Cardiac fibroblast (primary cell): ENCODE measurements around the gene PARD6G.

Experiments
- DNase-seq, 2 donors: peaks; one replicate each; pipeline versions ENCODE4 v3.0.0 to v3.0.0-alpha.2; 2010; ENCODE audit warnings: low read depth in 2 of 2
- H3K4me3 ChIP-seq, 2 donors: replicated peaks in 1 of 2; 1 replicate in 1 of 2; 2 replicates in 1 of 2; pipeline ENCODE4 v1.5.1; 2011; ENCODE audit warnings: low read depth in 2 of 2, low read length in 2 of 2, mild to moderate bottlenecking in 2 of 2, moderate library complexity in 1 of 2
- TF ChIP-seq, protein P1 (sequence below): IDR thresholded peaks from one replicate; pipeline ENCODE4 v1.5.1; 2011; ENCODE audit warnings: low read depth, mild to moderate bottlenecking, low read length, inconsistent platforms

PARD6G gene

DNA sequence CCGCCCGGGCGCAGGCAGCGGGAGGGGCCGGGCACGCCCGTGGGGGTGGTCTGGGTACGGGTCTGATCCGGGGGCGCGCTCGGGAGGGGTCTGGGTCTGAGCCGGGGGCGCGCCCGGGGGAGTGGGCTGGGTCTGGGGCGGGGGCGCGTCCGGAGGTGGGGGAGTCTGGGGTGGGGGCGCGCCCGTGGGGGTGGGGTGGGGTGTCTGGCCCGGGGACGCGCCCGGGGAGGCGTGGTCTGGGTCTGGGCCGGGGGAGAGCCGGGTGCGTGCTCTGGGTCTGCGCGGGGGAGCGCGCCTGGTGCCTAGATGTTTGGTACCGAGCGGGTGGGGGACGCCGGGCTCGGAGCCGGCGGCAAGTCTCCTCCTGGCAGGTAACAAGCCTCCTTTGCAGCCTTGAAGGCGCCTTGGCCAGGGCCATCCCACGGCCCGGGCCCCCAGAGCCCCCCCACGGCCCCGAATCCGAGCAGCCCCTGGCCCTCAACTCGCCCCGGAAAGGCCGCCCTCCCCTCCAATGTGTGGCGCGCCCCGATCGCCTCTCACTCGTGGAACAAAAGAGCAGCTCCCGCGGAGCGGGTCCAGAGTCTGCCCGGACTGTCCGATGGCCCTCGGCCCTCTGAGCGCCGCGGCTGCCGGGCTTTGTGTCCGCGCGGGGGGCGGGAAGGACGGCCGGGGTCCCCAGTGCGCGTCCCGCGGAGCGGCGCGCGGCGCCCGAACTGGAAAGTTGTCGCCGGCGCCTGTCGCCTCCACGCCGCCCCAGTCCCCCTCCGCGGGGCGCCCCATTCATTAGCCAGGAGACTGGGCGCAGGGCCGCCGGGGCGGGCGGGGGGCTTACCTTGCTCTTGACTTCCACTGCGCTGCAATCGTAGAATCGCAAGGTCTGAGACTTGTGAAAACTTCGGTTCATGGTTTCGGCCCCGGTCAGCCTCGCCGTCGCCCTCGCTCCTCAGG, 595 bp downstream of the PARD6G start:
- peak in 1 of 2 donors; percentile 21 for DNase-seq
- TF ChIP-seq, protein P1, sequence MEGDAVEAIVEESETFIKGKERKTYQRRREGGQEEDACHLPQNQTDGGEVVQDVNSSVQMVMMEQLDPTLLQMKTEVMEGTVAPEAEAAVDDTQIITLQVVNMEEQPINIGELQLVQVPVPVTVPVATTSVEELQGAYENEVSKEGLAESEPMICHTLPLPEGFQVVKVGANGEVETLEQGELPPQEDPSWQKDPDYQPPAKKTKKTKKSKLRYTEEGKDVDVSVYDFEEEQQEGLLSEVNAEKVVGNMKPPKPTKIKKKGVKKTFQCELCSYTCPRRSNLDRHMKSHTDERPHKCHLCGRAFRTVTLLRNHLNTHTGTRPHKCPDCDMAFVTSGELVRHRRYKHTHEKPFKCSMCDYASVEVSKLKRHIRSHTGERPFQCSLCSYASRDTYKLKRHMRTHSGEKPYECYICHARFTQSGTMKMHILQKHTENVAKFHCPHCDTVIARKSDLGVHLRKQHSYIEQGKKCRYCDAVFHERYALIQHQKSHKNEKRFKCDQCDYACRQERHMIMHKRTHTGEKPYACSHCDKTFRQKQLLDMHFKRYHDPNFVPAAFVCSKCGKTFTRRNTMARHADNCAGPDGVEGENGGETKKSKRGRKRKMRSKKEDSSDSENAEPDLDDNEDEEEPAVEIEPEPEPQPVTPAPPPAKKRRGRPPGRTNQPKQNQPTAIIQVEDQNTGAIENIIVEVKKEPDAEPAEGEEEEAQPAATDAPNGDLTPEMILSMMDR, result no peak
- peak overlapping the region; percentile 62 to 68 for H3K4me3 ChIP-seq

DNA sequence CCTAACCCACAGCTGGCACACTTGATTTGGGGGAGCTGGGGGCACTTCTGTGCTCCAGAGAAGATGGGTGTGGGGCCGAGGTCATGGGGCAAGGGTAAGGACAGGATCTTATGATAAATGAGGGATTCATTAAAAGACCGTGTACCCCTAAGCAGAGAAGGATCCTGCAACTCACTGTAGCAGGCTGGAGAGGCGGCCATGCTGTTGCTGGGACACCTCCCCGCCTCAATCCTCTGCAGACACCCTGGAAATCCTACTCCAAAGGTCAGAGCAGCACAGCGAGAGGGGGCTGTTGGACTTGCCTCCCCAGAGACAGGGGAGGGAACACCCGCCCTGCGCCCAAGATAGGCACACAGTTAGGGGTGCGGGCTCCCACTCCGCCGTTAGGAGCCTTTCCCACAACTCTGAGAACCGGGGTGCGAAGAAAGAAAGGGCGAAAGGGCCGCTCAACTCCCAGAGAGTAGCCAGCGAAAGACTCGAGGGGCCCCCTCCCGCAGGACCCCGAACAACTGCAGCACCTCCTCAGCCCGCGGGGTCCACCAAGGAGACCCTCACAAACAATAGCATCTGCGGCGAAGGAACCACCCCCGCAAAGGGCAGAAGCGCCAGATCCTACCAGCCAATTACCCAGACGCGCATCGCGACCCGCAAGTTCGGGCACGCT, 1.4 kb downstream of the PARD6G start:
- TF ChIP-seq, protein P1, result no peak
- no peak for DNase-seq
- peak overlapping the region; percentile 17 to 62 for H3K4me3 ChIP-seq

DNA sequence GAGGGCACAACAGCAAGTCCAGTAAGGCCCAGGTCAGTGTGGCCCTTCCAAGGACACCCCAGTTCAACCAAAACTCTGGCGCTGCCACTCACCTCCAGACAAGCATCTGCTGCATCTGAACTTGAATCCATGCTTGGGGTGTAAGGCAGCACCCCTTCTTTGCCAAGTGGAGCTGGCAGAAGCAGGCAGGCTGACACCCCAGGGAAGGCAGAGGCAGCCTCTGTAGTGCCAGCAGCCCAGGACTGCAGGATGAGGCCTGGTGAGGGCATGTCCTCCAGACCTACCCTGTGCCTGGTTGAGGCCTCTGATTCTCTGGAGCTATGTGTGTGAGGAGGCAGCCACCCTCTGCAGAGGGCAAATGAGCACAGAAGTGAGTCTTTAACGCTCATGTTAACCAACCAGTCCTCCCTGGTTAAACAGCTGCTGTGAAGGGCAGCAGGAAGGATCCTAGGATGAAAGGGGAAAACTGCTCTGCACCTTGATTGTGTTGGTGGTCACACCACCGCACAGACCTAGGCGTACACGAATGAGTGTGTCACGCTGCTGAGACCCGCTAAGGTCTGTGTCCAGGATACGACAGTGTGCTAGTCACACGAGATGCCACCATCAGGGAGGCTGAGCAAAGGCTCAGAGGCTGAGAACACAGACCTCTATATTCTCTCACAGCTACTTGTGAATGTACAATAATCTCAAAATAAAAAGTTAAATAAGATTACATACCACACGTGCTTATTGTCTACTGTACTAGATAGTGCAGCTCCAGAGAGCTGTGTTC, 2.2 kb downstream of the PARD6G start:
- no peak overlapping the region for H3K4me3 ChIP-seq
- no peak for DNase-seq
- TF ChIP-seq, protein P1, result no peak

DNA sequence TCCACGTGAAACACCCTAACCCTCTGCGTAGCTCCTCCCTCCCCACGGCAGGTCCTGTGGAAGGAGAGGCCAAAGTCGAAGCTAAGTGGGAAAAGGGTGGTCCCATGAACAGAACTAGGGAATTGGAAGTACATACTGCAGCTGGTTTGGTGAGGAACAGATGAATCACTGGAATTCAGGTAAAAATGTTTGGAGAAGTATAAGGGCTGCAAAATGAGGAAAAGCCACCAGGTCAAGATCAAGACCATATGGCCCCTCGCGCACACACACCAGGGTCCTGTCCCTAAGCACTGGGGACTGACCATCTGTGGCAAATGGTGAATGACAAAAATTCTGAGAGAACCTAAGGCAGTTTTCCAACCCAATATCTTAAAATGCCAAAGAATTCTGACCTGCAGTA, 3.1 kb downstream of the PARD6G start:
- TF ChIP-seq, protein P1, result no peak
- no peak overlapping the region for H3K4me3 ChIP-seq
- no peak for DNase-seq

DNA sequence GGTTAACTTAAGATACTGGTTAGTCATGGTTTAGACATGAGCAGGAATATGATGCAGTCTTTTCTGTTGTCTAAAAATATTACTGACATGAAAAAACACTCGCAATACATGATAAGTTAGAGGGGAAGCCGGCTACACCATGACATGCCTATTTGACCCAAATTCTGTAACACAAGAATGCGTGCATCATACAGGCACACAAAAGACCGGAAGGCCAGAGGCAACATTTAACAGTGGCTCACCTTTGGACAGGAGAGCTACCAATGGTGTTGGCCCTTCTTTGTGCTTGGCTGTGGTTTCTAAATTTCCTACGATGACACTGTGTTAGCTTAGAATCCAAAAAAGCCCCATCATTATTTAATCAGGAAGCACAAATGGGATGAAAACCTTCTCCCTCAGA, 4.1 kb downstream of the PARD6G start:
- DNase-seq, result no peak
- H3K4me3 ChIP-seq, result no peak overlapping the region
- TF ChIP-seq, protein P1, result no peak

DNA sequence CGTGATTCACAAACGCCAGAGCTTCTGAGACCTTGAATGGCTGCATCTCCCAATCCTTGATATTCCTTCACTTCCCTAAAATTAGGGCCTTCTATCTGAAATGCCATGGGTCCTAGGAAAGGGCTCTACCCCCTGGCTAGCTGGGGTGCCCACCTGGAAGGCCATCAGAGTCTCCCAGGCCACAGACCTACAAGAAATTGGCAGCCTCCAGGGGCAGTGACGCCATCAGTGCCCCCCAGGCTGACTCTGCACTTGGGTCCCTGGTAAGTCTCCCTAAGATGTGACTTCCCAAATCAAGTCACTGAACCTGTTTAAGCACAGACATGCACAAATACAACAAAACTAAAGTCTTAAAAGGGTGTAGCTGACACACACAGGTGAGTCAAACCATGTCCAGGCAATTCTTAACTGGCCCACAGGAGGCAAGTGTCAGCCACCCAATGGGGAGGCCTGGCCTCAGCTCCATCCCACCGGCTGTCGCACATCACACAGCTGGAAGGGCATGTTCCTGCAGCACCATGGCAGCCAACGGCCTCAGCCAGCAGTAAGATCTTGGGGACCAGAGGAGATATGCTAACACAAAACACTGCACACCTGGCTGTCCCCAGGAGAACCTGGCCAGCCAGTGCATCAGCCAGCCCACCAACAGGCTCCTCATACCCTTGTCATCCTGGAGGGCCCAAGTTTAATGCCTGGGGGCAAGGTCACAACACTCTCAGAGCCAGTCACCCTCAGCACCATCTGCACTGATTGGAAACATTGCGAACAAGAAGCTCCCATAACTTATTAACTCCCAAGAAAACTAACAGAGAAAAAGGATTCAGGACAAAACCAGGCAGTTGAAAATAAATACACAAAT, 5.2 kb downstream of the PARD6G start:
- H3K4me3 ChIP-seq, result no peak overlapping the region
- no peak for DNase-seq
- TF ChIP-seq, protein P1, result no peak
